Measurements from ENCODE around the gene FLT3.

GRCh38 chr13:28012896-28013295 is 87.5 kb downstream of the FLT3 start:
- TF ChIP-seq EP300 (IDR thresholded peaks at IDR 0.05) (no peak), HDAC2 (IDR thresholded peaks at IDR 0.05) (no peak), CTCF (IDR thresholded peaks at IDR 0.05) (no peak), FOSL2 (IDR thresholded peaks at IDR 0.05) (no peak), FOSL2 (CRISPR knock-in tag; IDR thresholded peaks at IDR 0.05) (no peak), RCOR1 (IDR thresholded peaks at IDR 0.05; ENCODE audit: low read depth, low read length) (no peak), POLR2A (IDR thresholded peaks at IDR 0.05; ENCODE audit: low read length) (no peak), CEBPB (IDR thresholded peaks at IDR 0.05) (no peak), CHD2 (IDR thresholded peaks at IDR 0.05; ENCODE audit: low read length, partially characterized antibody) (no peak), HEYL (CRISPR knock-in tag; IDR thresholded peaks at IDR 0.05) (no peak)
- TF ChIP-seq, protein P1, sequence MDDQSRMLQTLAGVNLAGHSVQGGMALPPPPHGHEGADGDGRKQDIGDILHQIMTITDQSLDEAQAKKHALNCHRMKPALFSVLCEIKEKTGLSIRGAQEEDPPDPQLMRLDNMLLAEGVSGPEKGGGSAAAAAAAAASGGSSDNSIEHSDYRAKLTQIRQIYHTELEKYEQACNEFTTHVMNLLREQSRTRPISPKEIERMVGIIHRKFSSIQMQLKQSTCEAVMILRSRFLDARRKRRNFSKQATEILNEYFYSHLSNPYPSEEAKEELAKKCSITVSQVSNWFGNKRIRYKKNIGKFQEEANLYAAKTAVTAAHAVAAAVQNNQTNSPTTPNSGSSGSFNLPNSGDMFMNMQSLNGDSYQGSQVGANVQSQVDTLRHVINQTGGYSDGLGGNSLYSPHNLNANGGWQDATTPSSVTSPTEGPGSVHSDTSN (IDR thresholded peaks at IDR 0.05) = no peak
- TF ChIP-seq, protein P2, sequence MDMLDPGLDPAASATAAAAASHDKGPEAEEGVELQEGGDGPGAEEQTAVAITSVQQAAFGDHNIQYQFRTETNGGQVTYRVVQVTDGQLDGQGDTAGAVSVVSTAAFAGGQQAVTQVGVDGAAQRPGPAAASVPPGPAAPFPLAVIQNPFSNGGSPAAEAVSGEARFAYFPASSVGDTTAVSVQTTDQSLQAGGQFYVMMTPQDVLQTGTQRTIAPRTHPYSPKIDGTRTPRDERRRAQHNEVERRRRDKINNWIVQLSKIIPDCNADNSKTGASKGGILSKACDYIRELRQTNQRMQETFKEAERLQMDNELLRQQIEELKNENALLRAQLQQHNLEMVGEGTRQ (IDR thresholded peaks at IDR 0.05) = no peak
- TF ChIP-seq, protein P3, sequence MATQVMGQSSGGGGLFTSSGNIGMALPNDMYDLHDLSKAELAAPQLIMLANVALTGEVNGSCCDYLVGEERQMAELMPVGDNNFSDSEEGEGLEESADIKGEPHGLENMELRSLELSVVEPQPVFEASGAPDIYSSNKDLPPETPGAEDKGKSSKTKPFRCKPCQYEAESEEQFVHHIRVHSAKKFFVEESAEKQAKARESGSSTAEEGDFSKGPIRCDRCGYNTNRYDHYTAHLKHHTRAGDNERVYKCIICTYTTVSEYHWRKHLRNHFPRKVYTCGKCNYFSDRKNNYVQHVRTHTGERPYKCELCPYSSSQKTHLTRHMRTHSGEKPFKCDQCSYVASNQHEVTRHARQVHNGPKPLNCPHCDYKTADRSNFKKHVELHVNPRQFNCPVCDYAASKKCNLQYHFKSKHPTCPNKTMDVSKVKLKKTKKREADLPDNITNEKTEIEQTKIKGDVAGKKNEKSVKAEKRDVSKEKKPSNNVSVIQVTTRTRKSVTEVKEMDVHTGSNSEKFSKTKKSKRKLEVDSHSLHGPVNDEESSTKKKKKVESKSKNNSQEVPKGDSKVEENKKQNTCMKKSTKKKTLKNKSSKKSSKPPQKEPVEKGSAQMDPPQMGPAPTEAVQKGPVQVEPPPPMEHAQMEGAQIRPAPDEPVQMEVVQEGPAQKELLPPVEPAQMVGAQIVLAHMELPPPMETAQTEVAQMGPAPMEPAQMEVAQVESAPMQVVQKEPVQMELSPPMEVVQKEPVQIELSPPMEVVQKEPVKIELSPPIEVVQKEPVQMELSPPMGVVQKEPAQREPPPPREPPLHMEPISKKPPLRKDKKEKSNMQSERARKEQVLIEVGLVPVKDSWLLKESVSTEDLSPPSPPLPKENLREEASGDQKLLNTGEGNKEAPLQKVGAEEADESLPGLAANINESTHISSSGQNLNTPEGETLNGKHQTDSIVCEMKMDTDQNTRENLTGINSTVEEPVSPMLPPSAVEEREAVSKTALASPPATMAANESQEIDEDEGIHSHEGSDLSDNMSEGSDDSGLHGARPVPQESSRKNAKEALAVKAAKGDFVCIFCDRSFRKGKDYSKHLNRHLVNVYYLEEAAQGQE (IDR thresholded peaks at IDR 0.05) = no peak
- TF ChIP-seq, protein P4, sequence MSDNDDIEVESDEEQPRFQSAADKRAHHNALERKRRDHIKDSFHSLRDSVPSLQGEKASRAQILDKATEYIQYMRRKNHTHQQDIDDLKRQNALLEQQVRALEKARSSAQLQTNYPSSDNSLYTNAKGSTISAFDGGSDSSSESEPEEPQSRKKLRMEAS (IDR thresholded peaks at IDR 0.05) = no peak

All from A549 (cell line).